ENCODE measurements around the gene CNOT8. TPM values are rescaled to one million over a fixed set of nuclear protein-coding genes. Genes with fewer than 3 reads are reported as not detected.
"Not testable (repeated sequence)": the region's sequence is repeated elsewhere in the genome, so short reads cannot be mapped to it uniquely, and the experiment has no call there.

CNOT8 gene
- total RNA-seq, 1 donor from 2014 or later: 26.8 TPM

GRCh38 chr5:154830596-154830995 is 27.8 kb upstream of the CNOT8 start:
- intact Hi-C loops (cut with DNase I): no loop called here
- no peak for ATAC-seq (ENCODE audit: poor library complexity)

GRCh38 chr5:154831451-154831850 is 27.0 kb upstream of the CNOT8 start:
- intact Hi-C loops (cut with DNase I): no loop called here
- ATAC-seq (ENCODE audit: poor library complexity) (no peak), DNase-seq (no peak)

More at GRCh38 chr5:154830596-154830995, 27.8 kb upstream of the CNOT8 start:
- DNase-seq: no peak

- intact Hi-C loops (cut with DNase I); DNase-seq; ATAC-seq (ENCODE audit: poor library complexity): not testable (repeated sequence)
Measured at GRCh38 chr5:154832804-154833203, 25.6 kb upstream of the CNOT8 start.

GRCh38 chr5:154834053-154834452 is 24.4 kb upstream of the CNOT8 start:
- no peak for ATAC-seq (ENCODE audit: poor library complexity)
- intact Hi-C loops (cut with DNase I): no loop called here
- no peak for DNase-seq

- DNase-seq; ATAC-seq (ENCODE audit: poor library complexity); intact Hi-C loops (cut with DNase I): not testable (repeated sequence)
Measured at GRCh38 chr5:154835701-154836052, 22.8 kb upstream of the CNOT8 start.

- ATAC-seq (ENCODE audit: poor library complexity): no peak
- DNase-seq: no peak
Measured at GRCh38 chr5:154836225-154836624, 22.2 kb upstream of the CNOT8 start.

GRCh38 chr5:154837009-154837901 is 21.2 kb upstream of the CNOT8 start:
- intact Hi-C loops (cut with DNase I): no loop called here
- ATAC-seq (ENCODE audit: poor library complexity) (no peak), DNase-seq (no peak)

More at GRCh38 chr5:154836225-154836624, 22.2 kb upstream of the CNOT8 start:
- intact Hi-C loops (cut with DNase I): no loop called here

GRCh38 chr5:154840435-154841272 is 17.8 kb upstream of the CNOT8 start:
- DNase-seq (no peak), ATAC-seq (ENCODE audit: poor library complexity) (peak; percentile 7)
- intact Hi-C loops (cut with DNase I): no loop called here

- ATAC-seq (ENCODE audit: poor library complexity) (no peak), DNase-seq (no peak)
- intact Hi-C loops (cut with DNase I): no loop called here
Measured at GRCh38 chr5:154841273-154841661, 17.2 kb upstream of the CNOT8 start.

- DNase-seq (no peak), ATAC-seq (ENCODE audit: poor library complexity) (no peak)
- intact Hi-C loops (cut with DNase I): no loop called here
Measured at GRCh38 chr5:154842689-154843530, 15.5 kb upstream of the CNOT8 start.

GRCh38 chr5:154844809-154845208 is 13.6 kb upstream of the CNOT8 start:
- ATAC-seq (ENCODE audit: poor library complexity) (no peak), DNase-seq (no peak)
- intact Hi-C loops (cut with DNase I): no loop called here

GRCh38 chr5:154849264-154849785 is 9.1 kb upstream of the CNOT8 start:
- intact Hi-C loops (cut with DNase I): no loop called here
- no peak for DNase-seq
- no peak for ATAC-seq (ENCODE audit: poor library complexity)

GRCh38 chr5:154849791-154850201 is 8.6 kb upstream of the CNOT8 start:
- intact Hi-C loops (cut with DNase I): no loop called here
- DNase-seq (no peak), ATAC-seq (ENCODE audit: poor library complexity) (peak; percentile 57)

- ATAC-seq (ENCODE audit: poor library complexity) (peak; percentile 98), DNase-seq (peak; percentile 86)
- intact Hi-C loops (cut with DNase I): no loop called here
Measured at GRCh38 chr5:154850255-154851062, 8.0 kb upstream of the CNOT8 start, which contains the start of gene FAXDC2. Gene FAXDC2 (minus strand): TSS chr5:154850603. CDS start chr5:154838178, 12,425 bp downstream.

GRCh38 chr5:154851351-154851750 is 7.1 kb upstream of the CNOT8 start:
- ATAC-seq (ENCODE audit: poor library complexity): no peak
- intact Hi-C loops (cut with DNase I): no loop called here

GRCh38 chr5:154857530-154858296 is 714 bp upstream of the CNOT8 start:
- peak; percentile 98 for DNase-seq
- intact Hi-C loops (cut with DNase I): no loop called here
- peak; percentile 83 for ATAC-seq (ENCODE audit: poor library complexity)

More at GRCh38 chr5:154851351-154851750, 7.1 kb upstream of the CNOT8 start:
- DNase-seq: no peak
